ENCODE results near the gene CDH8. TPM values are rescaled to one million over a fixed set of nuclear protein-coding genes. Genes with fewer than 3 reads are reported as not detected.

Gene CDH8
- total and polyA plus RNA-seq, 8 donors: 0.05 to 0.20 (median 0.15) TPM; not detected in 4

DNA sequence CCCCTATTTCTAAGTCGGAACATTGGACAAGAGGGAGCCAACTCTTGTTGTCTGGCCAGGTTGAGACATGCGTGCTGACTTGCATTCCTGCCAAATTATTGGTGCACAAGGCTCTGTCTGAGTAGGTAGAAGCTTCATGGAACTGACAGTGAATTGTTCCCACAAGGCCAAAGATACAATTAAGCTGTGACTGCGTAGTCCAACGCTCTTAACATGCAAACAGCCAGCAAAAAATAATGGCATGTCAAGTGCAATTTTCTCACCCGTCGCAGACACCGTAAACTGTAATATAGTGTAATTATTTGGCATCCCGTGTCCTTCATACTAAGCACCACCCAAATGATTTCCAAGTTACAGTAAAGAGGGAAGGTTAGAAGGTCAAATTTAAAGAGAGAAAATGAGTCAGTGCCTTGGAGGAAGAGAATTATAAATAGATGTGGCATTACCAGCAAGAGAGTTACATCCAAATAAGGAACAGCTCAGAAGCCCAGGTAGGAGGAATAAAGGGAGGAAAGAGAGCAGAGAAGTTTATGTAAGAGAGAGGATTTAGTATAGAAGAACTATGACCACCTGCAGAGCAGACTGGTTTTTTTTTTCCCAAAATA is 21.8 kb downstream of the CDH8 start:
- Histone ChIP-seq H3K4me3 (no peak overlapping the region), H3K4me1 (no peaks in the 10 kb centered on the region), H3K27me3 (no peaks in the 10 kb centered on the region), H3K9me3 (no peaks in the 10 kb centered on the region), H3K27ac (no peak overlapping the region), H3K36me3 (no peaks in the 10 kb centered on the region)
- intact Hi-C loops (cut with DNase I): no loop called here
- ATAC-seq (no peak), DNase-seq (no peak), FAIRE-seq (no peak)
- TF ChIP-seq, protein P1, sequence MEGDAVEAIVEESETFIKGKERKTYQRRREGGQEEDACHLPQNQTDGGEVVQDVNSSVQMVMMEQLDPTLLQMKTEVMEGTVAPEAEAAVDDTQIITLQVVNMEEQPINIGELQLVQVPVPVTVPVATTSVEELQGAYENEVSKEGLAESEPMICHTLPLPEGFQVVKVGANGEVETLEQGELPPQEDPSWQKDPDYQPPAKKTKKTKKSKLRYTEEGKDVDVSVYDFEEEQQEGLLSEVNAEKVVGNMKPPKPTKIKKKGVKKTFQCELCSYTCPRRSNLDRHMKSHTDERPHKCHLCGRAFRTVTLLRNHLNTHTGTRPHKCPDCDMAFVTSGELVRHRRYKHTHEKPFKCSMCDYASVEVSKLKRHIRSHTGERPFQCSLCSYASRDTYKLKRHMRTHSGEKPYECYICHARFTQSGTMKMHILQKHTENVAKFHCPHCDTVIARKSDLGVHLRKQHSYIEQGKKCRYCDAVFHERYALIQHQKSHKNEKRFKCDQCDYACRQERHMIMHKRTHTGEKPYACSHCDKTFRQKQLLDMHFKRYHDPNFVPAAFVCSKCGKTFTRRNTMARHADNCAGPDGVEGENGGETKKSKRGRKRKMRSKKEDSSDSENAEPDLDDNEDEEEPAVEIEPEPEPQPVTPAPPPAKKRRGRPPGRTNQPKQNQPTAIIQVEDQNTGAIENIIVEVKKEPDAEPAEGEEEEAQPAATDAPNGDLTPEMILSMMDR (IDR thresholded peaks at IDR 0.05): no peak
- WGBS, 2 donors: 60 to 72% methylated on average over 8 of the region's 8 CpGs

DNA sequence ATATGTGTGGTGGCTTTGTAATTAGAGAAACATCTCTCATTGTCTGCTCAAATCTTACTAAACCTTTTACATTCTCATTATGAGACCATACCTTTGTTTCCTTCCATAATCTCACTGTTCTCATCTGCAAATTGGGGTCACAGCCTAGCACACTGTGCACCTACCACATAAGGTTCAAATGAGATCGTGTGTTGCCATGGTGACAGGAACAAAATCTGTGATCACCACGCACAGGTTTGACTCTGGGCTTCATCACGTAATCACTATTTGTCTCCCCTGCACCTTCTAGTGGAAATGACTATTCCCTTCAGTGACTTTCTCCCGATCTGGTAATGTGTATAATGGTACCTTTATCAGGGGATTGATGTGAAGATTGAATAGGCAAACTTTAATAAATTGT is 26.1 kb downstream of the CDH8 start:
- FAIRE-seq (no peak), DNase-seq (no peak), ATAC-seq (no peak)
- 50 to 54% methylated on average over 4 of the region's 4 CpGs for WGBS, 2 donors
- Histone ChIP-seq H3K4me1 (no peaks in the 10 kb centered on the region), H3K36me3 (no peaks in the 10 kb centered on the region), H3K4me3 (no peak overlapping the region), H3K9me3 (no peaks in the 10 kb centered on the region), H3K27me3 (no peaks in the 10 kb centered on the region), H3K27ac (no peak overlapping the region)
- TF ChIP-seq, protein P1 (IDR thresholded peaks at IDR 0.05): no peak
- intact Hi-C loops (cut with DNase I): no loop called here

DNA sequence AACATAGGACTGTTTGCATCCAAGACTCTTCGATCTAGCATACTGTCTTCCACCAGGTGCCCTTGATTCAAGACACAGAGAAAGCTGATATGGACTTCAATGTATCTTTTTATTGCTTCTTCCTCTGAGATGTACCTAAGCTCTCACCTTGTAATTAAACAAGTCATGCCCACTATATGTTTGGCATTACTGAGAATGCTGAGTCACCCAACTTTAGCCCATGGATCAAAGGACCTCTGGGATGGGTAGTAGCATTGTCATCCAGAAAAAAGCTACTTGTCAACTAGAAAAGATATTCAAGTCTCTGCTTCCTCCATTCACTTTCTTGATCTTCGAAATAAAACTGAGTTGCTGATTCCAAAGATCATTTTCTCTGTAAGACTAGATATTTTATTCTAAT is 37.8 kb downstream of the CDH8 start:
- no peaks in the 10 kb centered on the region for H3K9me3 ChIP-seq
- no peak for ATAC-seq
- TF ChIP-seq, protein P1 (IDR thresholded peaks at IDR 0.05): no peak
- intact Hi-C loops (cut with DNase I): no loop called here
- WGBS, 2 donors: 54 to 67% methylated on average over 2 of the region's 2 CpGs
- H3K4me1 ChIP-seq: no peaks in the 10 kb centered on the region
- no peaks in the 10 kb centered on the region for H3K36me3 ChIP-seq
- no peaks in the 10 kb centered on the region for H3K27me3 ChIP-seq
- H3K27ac ChIP-seq: no peak overlapping the region
- FAIRE-seq: no peak
- DNase-seq: no peak
- no peak overlapping the region for H3K4me3 ChIP-seq

DNA sequence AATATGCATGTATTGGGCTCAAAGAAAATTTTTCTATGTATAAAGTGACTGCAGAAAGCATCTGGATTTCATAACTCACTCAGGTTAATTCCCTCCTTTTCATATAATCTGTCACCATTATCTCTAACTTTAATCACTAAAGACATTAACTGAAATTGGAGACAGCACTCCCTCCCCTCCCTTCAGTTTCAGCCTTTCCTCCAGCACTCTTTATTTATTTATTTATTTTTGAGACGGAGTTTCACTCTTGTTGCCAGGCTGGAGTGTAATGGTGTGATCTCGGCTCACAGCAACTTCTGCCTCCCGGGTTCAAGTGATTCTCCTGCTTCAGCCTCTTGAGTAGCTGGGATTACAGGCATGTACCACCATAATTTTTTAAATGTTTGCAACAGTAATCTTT is 43.1 kb downstream of the CDH8 start:
- H3K27me3 ChIP-seq: no peaks in the 10 kb centered on the region
- H3K4me1 ChIP-seq: no peaks in the 10 kb centered on the region
- DNase-seq (no peak), FAIRE-seq (no peak), ATAC-seq (no peak)
- H3K36me3 ChIP-seq: no peaks in the 10 kb centered on the region
- no peak overlapping the region for H3K27ac ChIP-seq
- H3K9me3 ChIP-seq: no peaks in the 10 kb centered on the region
- 23 to 35% methylated on average over 3 of the region's 3 CpGs for WGBS, 2 donors
- TF ChIP-seq, protein P1 (IDR thresholded peaks at IDR 0.05): no peak
- intact Hi-C loops (cut with DNase I): no loop called here
- H3K4me3 ChIP-seq: no peak overlapping the region

DNA sequence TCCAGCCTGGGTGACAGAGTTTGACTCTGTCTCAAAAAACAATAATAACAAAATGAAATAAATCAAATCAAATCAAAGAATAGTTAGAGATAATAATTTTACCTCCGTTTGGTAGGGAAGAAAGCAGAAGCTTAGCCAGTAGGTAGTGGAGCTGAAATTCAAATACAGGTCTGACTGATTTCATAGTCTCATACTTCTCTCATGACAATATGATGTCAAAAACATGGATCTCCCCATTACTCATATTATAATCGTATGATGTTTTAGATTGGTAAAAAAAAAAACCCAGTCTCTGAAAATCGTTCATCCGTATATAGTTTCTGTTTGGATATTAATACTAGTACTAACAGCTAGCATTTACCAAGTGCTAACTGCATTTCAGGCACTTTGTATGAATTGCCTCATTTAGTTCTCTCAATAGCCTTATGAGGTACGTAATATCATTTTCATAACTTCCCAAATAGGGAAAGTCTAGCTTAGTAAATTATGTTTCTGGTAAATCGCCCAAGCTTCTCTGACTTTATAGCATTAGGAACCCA is 48.7 kb downstream of the CDH8 start:
- H3K36me3 ChIP-seq: no peaks in the 10 kb centered on the region
- H3K9me3 ChIP-seq: no peaks in the 10 kb centered on the region
- no peaks in the 10 kb centered on the region for H3K27me3 ChIP-seq
- TF ChIP-seq, protein P1 (IDR thresholded peaks at IDR 0.05): no peak
- no peaks in the 10 kb centered on the region for H3K4me1 ChIP-seq
- no peak for FAIRE-seq
- no peak overlapping the region for H3K4me3 ChIP-seq
- intact Hi-C loops (cut with DNase I): no loop called here
- no peak overlapping the region for H3K27ac ChIP-seq
- no peak for DNase-seq
- WGBS, 2 donors: 49 to 62% methylated on average over 6 of the region's 6 CpGs
- ATAC-seq: no peak

Measured in pancreas (tissue), 10 donors.